C4-2B (cell line): ENCODE data around the gene TBC1D22A.

Experiments
- H3K27ac ChIP-seq: fragments of 450-650 bp; 2 replicates; pipeline ENCODE4 v1.5.1; 2017
- ZFX ChIP-seq: fragments of 450-650 bp; IDR thresholded peaks from 2 replicates; pipeline ENCODE4 v1.6.1; 2017
- TF ChIP-seq, protein P1 (sequence below): fragments of 450-650 bp; conservative IDR thresholded peaks from 2 replicates; pipeline ENCODE4 v1.5.1; 2017; ENCODE audit warnings: mild to moderate bottlenecking

The TBC1D22A gene

GRCh38 chr22:46878191-46878948 is 115.9 kb downstream of the TBC1D22A start:
- TF ChIP-seq ZFX = no peak
- TF ChIP-seq, protein P1, sequence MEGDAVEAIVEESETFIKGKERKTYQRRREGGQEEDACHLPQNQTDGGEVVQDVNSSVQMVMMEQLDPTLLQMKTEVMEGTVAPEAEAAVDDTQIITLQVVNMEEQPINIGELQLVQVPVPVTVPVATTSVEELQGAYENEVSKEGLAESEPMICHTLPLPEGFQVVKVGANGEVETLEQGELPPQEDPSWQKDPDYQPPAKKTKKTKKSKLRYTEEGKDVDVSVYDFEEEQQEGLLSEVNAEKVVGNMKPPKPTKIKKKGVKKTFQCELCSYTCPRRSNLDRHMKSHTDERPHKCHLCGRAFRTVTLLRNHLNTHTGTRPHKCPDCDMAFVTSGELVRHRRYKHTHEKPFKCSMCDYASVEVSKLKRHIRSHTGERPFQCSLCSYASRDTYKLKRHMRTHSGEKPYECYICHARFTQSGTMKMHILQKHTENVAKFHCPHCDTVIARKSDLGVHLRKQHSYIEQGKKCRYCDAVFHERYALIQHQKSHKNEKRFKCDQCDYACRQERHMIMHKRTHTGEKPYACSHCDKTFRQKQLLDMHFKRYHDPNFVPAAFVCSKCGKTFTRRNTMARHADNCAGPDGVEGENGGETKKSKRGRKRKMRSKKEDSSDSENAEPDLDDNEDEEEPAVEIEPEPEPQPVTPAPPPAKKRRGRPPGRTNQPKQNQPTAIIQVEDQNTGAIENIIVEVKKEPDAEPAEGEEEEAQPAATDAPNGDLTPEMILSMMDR = no peak
- no peak overlapping the region for H3K27ac ChIP-seq

DNA sequence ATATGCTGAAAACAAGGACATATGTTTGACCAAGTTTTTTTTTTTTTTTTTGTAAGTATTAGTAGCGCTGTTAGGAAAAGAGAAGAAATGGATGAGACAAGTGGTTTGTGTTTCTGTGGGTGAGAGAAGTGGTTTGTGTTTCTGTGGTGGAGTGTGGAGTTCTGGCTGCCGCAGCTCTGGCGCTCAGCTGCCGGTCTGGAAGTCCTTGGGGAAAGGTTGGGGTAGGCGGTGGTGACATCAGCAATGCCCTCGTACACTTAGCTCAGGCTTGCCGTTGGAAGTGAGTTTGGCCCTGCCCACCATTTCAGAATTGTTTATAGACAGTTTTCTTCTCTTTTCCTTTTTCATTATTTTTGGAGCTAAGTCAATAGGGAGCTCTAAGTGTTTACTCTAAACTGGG is 116.6 kb downstream of the TBC1D22A start:
- no peak overlapping the region for H3K27ac ChIP-seq
- no peak for TF ChIP-seq ZFX
- TF ChIP-seq, protein P1 = no peak

DNA sequence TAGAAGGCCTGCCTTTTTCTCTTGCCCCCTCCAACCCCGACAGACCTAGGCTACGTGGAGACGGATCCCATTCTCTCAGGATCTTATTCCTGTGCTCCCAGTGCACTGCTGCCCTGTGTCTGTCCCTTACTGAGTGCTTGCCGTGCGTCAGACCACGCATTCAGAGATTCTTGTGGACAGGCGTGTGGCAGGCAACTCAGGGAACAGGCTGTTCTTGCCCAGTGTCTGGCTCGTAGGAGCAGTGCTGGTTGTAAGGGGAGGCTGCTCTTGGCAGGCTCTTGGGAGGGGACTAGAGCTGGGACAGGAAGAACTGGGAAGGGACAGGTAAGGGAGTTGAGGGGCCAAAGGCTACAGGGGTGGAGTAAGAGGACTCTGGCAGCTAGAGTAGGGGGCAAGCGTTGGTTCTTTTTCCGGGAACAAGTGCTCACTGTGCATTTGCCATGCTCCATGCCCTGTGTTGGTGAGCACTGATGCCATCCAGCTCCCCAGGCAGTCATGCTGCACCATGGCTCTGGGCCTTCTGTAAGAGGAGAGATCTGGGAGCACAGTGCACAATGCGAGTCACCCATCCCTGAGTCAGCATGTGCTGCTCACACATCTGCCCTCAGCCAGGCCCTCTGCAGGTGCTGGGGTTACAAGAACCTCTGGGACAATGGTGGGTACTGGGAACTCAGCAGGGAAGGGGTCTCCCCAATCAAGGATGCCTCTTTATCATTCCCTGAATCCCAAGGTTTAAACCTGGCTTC is 119.1 kb downstream of the TBC1D22A start:
- H3K27ac ChIP-seq = no peak overlapping the region
- TF ChIP-seq ZFX = no peak
- TF ChIP-seq, protein P1 = no peak

DNA sequence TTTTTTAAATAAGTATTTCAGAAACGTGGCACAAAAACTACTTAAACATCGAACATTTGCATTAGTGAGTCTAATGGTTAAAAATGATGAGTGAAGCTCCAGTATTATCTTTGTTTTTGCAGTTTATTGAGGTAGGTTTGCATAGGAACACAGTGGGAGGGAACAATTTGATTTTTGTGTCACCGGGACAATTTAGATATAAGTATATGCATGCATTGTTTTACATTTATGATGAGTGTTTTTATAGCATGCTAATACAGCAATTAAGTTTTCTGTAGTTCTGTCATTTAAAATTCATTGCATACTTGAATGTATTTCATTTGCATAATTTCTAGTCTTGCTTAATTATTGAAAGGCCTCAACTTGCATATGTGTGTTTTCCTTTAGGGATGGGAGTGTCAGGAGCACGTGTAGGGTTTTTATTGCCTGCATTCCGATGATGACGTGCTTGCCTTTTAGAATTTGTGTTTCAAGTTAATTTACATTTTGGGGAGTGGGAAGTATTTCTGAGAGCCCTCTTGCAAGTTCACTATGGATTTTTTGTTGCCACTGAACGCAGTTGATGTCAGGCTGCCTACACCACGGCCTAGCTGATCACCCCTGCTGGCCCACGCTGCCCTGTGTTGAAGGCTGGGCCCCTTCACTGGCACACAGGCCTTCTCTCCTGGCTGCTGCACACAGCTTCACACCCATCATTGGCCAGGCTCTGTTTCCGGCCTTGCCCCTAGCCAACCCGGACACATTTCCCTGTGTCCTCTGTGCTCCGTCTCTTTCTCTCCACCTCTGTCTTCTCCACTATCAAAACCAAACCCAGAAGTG is 120.9 kb downstream of the TBC1D22A start:
- H3K27ac ChIP-seq = no peak overlapping the region
- TF ChIP-seq, protein P1 = no peak
- no peak for TF ChIP-seq ZFX

DNA sequence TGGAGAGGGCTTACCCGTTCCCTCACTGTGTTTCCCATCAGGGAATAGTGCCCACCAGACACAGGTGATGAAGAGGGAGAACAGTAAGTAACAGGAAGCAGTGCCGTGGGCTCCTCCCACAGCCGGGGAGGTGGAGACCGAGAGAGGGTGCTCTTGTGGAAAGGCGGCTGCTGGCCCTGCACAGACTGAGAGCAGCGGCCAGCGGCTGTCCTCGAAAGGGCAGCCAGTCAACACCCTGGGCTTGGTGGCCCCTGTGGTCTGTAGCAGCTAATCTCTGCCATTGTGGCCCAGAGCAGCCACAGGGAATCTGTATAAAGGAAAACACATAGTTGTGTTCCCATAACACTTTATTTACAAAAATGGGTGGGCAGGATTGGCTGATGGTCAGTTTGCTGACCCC is 121.9 kb downstream of the TBC1D22A start:
- H3K27ac ChIP-seq = no peak overlapping the region
- TF ChIP-seq, protein P1 = no peak
- TF ChIP-seq ZFX = no peak

GRCh38 chr22:46887978-46888377 is 125.5 kb downstream of the TBC1D22A start:
- no peak overlapping the region for H3K27ac ChIP-seq
- TF ChIP-seq, protein P1 = no peak
- TF ChIP-seq ZFX = no peak
